Cardiac muscle cell (in vitro differentiated cells and primary cell): Measurements from ENCODE around the gene RUNX3. TPM values are rescaled to one million over a fixed set of nuclear protein-coding genes. Genes with fewer than 3 reads are reported as not detected.

Source experiments
- DNase-seq, 2 donors: peaks; one replicate each; pipeline versions ENCODE4 v3.0.0 to v3.0.0-alpha.2; 2010 to 2017; ENCODE audit warnings: low read depth in 1 of 2, low spot score in 1 of 2
- H3K27ac ChIP-seq: fragments of 200-600 bp; sonication (generic); 2 replicates; pipeline ENCODE4 v1.5.1; 2016
- H3K27me3 ChIP-seq: fragments of 200-600 bp; sonication (generic); 2 replicates; pipeline ENCODE4 v1.6.0; 2016; ENCODE audit warnings: control low read depth
- H3K36me3 ChIP-seq: fragments of 200-600 bp; sonication (generic); 2 replicates; pipeline ENCODE4 v1.5.1; 2016; ENCODE audit warnings: control low read depth
- H3K4me1 ChIP-seq: fragments of 200-600 bp; sonication (generic); 2 replicates; pipeline ENCODE4 v1.8.1; 2017; ENCODE audit warnings: low read depth, mild to moderate bottlenecking, mixed run types
- H3K4me3 ChIP-seq: fragments of 200-600 bp; sonication (generic); 2 replicates; pipeline ENCODE4 v1.5.1; 2016; ENCODE audit warnings: mild to moderate bottlenecking
- H3K9me3 ChIP-seq: fragments of 200-600 bp; sonication (generic); 2 replicates; pipeline ENCODE4 v1.5.1; 2017; ENCODE audit warnings: low read depth, mild to moderate bottlenecking, control low read depth
- polyA plus RNA-seq: library from polyadenylated mRNA; unstranded; fragments of >200 nt; fragmentation: Nextera tagmentation; extraction: Ambion mirVana; gene quantifications from 2 replicates; pipeline ENCODE4 v1.2.1, GENCODE V29; 2016
- total RNA-seq: library from RNA; depleted of rRNA; stranded (reverse); fragments of >200 nt; gene quantifications from 2 replicates; pipeline ENCODE4 v1.2.3, GENCODE V29; 2016
- TF ChIP-seq, protein P1 (sequence below): IDR thresholded peaks from 2 replicates; pipeline ENCODE4 v1.5.1; 2012; ENCODE audit warnings: low read depth, mild to moderate bottlenecking, low read length

Gene RUNX3
- total and polyA plus RNA-seq, 2 experiments from 2014 or later, result not detected

- TF ChIP-seq, protein P1, sequence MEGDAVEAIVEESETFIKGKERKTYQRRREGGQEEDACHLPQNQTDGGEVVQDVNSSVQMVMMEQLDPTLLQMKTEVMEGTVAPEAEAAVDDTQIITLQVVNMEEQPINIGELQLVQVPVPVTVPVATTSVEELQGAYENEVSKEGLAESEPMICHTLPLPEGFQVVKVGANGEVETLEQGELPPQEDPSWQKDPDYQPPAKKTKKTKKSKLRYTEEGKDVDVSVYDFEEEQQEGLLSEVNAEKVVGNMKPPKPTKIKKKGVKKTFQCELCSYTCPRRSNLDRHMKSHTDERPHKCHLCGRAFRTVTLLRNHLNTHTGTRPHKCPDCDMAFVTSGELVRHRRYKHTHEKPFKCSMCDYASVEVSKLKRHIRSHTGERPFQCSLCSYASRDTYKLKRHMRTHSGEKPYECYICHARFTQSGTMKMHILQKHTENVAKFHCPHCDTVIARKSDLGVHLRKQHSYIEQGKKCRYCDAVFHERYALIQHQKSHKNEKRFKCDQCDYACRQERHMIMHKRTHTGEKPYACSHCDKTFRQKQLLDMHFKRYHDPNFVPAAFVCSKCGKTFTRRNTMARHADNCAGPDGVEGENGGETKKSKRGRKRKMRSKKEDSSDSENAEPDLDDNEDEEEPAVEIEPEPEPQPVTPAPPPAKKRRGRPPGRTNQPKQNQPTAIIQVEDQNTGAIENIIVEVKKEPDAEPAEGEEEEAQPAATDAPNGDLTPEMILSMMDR, result peak; percentile 25
- H3K4me1 ChIP-seq, result no peaks in the 10 kb centered on the region
- H3K36me3 ChIP-seq, result no peaks in the 10 kb centered on the region
- peaks cover 89% of the 10 kb centered on the region for H3K27me3 ChIP-seq
- no peak overlapping the region for H3K27ac ChIP-seq
- no peaks in the 10 kb centered on the region for H3K9me3 ChIP-seq
- peak; percentile 25 to 76 for DNase-seq
- peak overlapping the region; percentile 10 for H3K4me3 ChIP-seq
Observed at GRCh38 chr1:24932284-24932683, 2.2 kb upstream of the RUNX3 start.

GRCh38 chr1:24931468-24932231 lies 1.6 kb upstream of the RUNX3 start:
- peak in 1 of 2 donors; percentile 35 for DNase-seq
- Histone ChIP-seq H3K4me3 (peak overlapping the region; percentile 10), H3K27ac (no peak overlapping the region), H3K4me1 (peaks cover under 1% of the 10 kb centered on the region), H3K9me3 (no peaks in the 10 kb centered on the region), H3K27me3 (peaks cover 96% of the 10 kb centered on the region), H3K36me3 (no peaks in the 10 kb centered on the region)
- TF ChIP-seq, protein P1, result no peak

DNA sequence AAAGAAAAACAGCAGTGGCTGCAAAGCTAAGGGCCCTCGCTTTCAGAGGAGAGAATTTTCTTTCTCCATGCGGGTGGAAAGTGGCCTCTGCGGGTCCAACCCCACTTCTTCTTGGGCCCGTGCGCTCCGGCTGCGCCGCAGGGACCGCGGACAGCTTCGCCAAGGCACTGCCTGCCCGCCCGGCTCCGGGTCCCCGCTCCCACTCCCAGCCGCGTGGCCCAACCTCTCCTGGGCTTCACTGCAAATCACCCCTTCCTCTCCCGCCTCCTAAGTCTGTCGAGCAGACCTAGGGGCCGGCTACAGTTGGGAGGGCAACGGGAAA lies 1.0 kb upstream of the RUNX3 start:
- peaks cover 4% of the 10 kb centered on the region for H3K4me1 ChIP-seq
- H3K27me3 ChIP-seq, result peaks cover 99% of the 10 kb centered on the region
- H3K36me3 ChIP-seq, result no peaks in the 10 kb centered on the region
- H3K27ac ChIP-seq, result no peak overlapping the region
- TF ChIP-seq, protein P1, result no peak
- no peaks in the 10 kb centered on the region for H3K9me3 ChIP-seq
- H3K4me3 ChIP-seq, result no peak overlapping the region
- DNase-seq, result no peak

DNA sequence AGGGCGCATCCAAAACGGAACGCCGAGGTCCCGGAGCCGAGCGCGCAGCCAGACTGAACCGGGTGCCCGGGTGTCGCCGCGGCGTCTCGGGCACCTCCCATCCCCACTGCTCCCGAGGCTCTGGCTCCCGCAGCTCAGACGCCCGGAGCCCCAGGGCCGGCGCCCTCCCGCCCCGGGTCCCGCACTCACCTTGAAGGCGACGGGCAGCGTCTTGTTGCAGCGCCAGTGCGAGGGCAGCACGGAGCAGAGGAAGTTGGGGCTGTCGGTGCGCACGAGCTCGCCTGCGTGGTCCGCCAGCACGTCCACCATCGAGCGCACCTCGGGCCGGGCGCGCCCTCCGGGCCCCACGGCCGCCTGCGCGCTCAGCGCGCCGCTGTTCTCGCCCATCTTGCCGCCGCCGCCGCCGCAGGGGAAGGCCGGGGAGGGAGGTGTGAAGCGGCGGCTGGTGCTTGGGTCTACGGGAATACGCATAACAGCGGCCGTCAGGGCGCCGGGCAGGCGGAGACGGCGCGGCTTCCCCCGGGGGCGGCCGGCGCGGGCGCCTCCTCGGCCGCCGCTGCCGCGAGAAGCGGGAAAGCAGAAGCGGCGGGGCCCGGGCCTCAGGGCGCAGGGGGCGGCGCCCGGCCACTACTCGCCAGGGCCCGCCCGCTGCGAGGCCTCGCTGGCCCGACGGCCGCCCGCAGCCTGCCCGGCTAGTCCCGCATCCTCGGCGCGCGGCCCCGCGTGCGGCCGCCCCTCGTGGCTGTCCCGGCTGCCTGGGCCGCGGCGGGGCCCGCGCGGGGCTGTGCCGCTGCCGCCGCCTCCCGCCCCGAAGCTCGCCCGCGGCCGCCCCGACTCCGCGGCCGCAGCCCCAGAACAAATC lies 447 bp downstream of the RUNX3 start:
- TF ChIP-seq, protein P1, result no peak
- Histone ChIP-seq H3K9me3 (no peaks in the 10 kb centered on the region), H3K27me3 (peaks cover 100% of the 10 kb centered on the region), H3K36me3 (no peaks in the 10 kb centered on the region), H3K4me3 (peak overlapping the region; percentile 8), H3K27ac (no peak overlapping the region), H3K4me1 (peaks cover 4% of the 10 kb centered on the region)
- DNase-seq, result peak; percentile 9 to 42

- DNase-seq, result no peak
- TF ChIP-seq, protein P1, result no peak
- peaks cover 4% of the 10 kb centered on the region for H3K4me1 ChIP-seq
- H3K36me3 ChIP-seq, result no peaks in the 10 kb centered on the region
- no peak overlapping the region for H3K4me3 ChIP-seq
- H3K27ac ChIP-seq, result no peak overlapping the region
- H3K27me3 ChIP-seq, result peaks cover 95% of the 10 kb centered on the region
- H3K9me3 ChIP-seq, result no peaks in the 10 kb centered on the region
Observed at GRCh38 chr1:24928689-24929397, 1.2 kb downstream of the RUNX3 start.
